HEK293 (cell line): ENCODE measurements around the gene MFSD11.

Source experiments
- CTCF ChIA-PET: fragments of 350-600 bp; formaldehyde crosslinking; extraction: SDS; loops from one replicate; lab custom pipeline; 2021; ENCODE audit warnings: antibody characterized with exemption; lab: Yijun Ruan, JAX
- POLR2A ChIA-PET: fragments of 300-600 bp; formaldehyde crosslinking; extraction: SDS; loops from one replicate; lab custom pipeline; 2020; ENCODE audit warnings: antibody characterized with exemption, inconsistent platforms; lab: Yijun Ruan, JAX
- H3K27ac ChIP-seq: fragments of 200-500 bp; sonication (Bioruptor generic); 2 replicates; pipeline ENCODE4 v1.5.1; 2014; ENCODE audit warnings: low read depth, low read length, control low read depth, inconsistent platforms; ENCODE audit errors: extremely low read depth
- H3K36me3 ChIP-seq, 2 experiments: fragments of 200-500 bp in 1 of 2; sonication (Bioruptor generic) in 1 of 2; 1 replicate in 1 of 2; 2 replicates in 1 of 2; pipeline ENCODE4 v1.5.1; 2014 to 2017; ENCODE audit warnings: inconsistent platforms in 2 of 2, low read length in 2 of 2; ENCODE audit not compliant: control insufficient read depth in 2 of 2, insufficient read depth in 1 of 2
- H3K4me1 ChIP-seq: fragments of 200-500 bp; sonication (Bioruptor generic); 2 replicates; pipeline ENCODE4 v1.5.1; 2014; ENCODE audit warnings: mild to moderate bottlenecking, low read length, inconsistent platforms; ENCODE audit not compliant: control insufficient read depth, insufficient read depth
- H3K4me3 ChIP-seq: 2 replicates; pipeline ENCODE4 v1.5.1; 2011; ENCODE audit warnings: low read depth, mild to moderate bottlenecking, control low read depth, low read length, moderate library complexity
- H3K9me3 ChIP-seq: fragments of 200-500 bp; sonication (Bioruptor generic); 2 replicates; pipeline ENCODE4 v1.5.1; 2014; ENCODE audit warnings: low read depth, low read length, inconsistent platforms; ENCODE audit not compliant: control insufficient read depth, insufficient read depth
- EGR2 ChIP-seq: fragments of 450-650 bp; formaldehyde crosslinking; IDR thresholded peaks from 2 replicates; pipeline ENCODE4 v1.5.1; 2016; ENCODE audit warnings: low read depth, missing biosample characterization, missing genetic modification characterization
- MZF1 ChIP-seq: fragments of 450-650 bp; formaldehyde crosslinking; IDR thresholded peaks from 2 replicates; pipeline ENCODE4 v1.5.1; 2017; ENCODE audit warnings: missing biosample characterization, missing genetic modification characterization, borderline replicate concordance
- ZBTB1 ChIP-seq: fragments of 450-650 bp; formaldehyde crosslinking; IDR thresholded peaks from 2 replicates; pipeline ENCODE4 v1.5.1; 2016; ENCODE audit warnings: missing biosample characterization, missing genetic modification characterization
- ZBTB48 ChIP-seq: fragments of 450-650 bp; formaldehyde crosslinking; IDR thresholded peaks from 2 replicates; pipeline ENCODE4 v1.5.1; 2016; ENCODE audit warnings: missing biosample characterization, missing genetic modification characterization
- ZNF211 ChIP-seq: fragments of 450-650 bp; formaldehyde crosslinking; IDR thresholded peaks from 2 replicates; pipeline ENCODE4 v1.5.1; 2016; ENCODE audit warnings: low read depth, missing biosample characterization, missing genetic modification characterization
- ZNF302 ChIP-seq: fragments of 450-650 bp; formaldehyde crosslinking; IDR thresholded peaks from 2 replicates; pipeline ENCODE4 v1.5.1; 2016; ENCODE audit warnings: missing biosample characterization, missing genetic modification characterization, low read depth
- ZNF311 ChIP-seq: fragments of 450-650 bp; formaldehyde crosslinking; IDR thresholded peaks from 2 replicates; pipeline ENCODE4 v1.5.1; 2017; ENCODE audit warnings: missing biosample characterization, missing genetic modification characterization, borderline replicate concordance
- ZNF366 ChIP-seq: fragments of 450-650 bp; formaldehyde crosslinking; conservative IDR thresholded peaks from 2 replicates; pipeline ENCODE4 v1.5.1; 2016; ENCODE audit warnings: missing biosample characterization, missing genetic modification characterization
- ZNF530 ChIP-seq: fragments of 450-650 bp; formaldehyde crosslinking; IDR thresholded peaks from 2 replicates; pipeline ENCODE4 v1.5.1; 2016; ENCODE audit warnings: low read depth, missing biosample characterization, missing genetic modification characterization
- ZNF549 ChIP-seq: fragments of 450-650 bp; IDR thresholded peaks from 2 replicates; pipeline ENCODE4 v1.5.1; 2018; ENCODE audit warnings: missing biosample characterization, missing genetic modification characterization, mild to moderate bottlenecking, inconsistent platforms, moderate library complexity
- ZNF571 ChIP-seq: fragments of 450-650 bp; formaldehyde crosslinking; IDR thresholded peaks from 2 replicates; pipeline ENCODE4 v1.5.0; 2017; ENCODE audit warnings: missing biosample characterization, missing genetic modification characterization
- ZNF585B ChIP-seq: fragments of 450-650 bp; formaldehyde crosslinking; IDR thresholded peaks from 2 replicates; pipeline ENCODE4 v1.5.1; 2016; ENCODE audit warnings: missing biosample characterization, missing genetic modification characterization
- ZNF658 ChIP-seq: fragments of 450-650 bp; formaldehyde crosslinking; IDR thresholded peaks from 2 replicates; pipeline ENCODE4; 2016; ENCODE audit warnings: missing biosample characterization, missing genetic modification characterization
- ZNF76 ChIP-seq: fragments of 450-650 bp; formaldehyde crosslinking; IDR thresholded peaks from 2 replicates; pipeline ENCODE4; 2016; ENCODE audit warnings: low read depth, missing biosample characterization, missing genetic modification characterization, borderline replicate concordance
- ZNF776 ChIP-seq: fragments of 450-650 bp; formaldehyde crosslinking; IDR thresholded peaks from 2 replicates; pipeline ENCODE4 v1.5.0; 2017; ENCODE audit warnings: missing biosample characterization, missing genetic modification characterization, borderline replicate concordance
- ZNF837 ChIP-seq: fragments of 450-650 bp; formaldehyde crosslinking; IDR thresholded peaks from 2 replicates; pipeline ENCODE4 v1.5.1; 2016; ENCODE audit warnings: missing biosample characterization, missing genetic modification characterization
- TF ChIP-seq, protein P1 (sequence below): fragments of 450-650 bp; formaldehyde crosslinking; IDR thresholded peaks from 2 replicates; pipeline ENCODE4 v1.5.1; 2016; ENCODE audit warnings: missing biosample characterization, missing genetic modification characterization, borderline replicate concordance
- TF ChIP-seq, protein P2 (sequence below): fragments of 450-650 bp; formaldehyde crosslinking; IDR thresholded peaks from 2 replicates; pipeline ENCODE4; 2016; ENCODE audit warnings: missing biosample characterization, missing genetic modification characterization
- TF ChIP-seq, protein P3 (sequence below): fragments of 450-650 bp; formaldehyde crosslinking; IDR thresholded peaks from 2 replicates; pipeline ENCODE4 v1.5.1; 2016; ENCODE audit warnings: missing biosample characterization, missing genetic modification characterization
- TF ChIP-seq, protein P4 (sequence below): fragments of 450-650 bp; formaldehyde crosslinking; IDR thresholded peaks from 2 replicates; pipeline ENCODE4 v1.5.1; 2016; ENCODE audit warnings: missing biosample characterization, missing genetic modification characterization
- TF ChIP-seq, protein P5 (sequence below): fragments of 450-650 bp; formaldehyde crosslinking; IDR thresholded peaks from 2 replicates; pipeline ENCODE4 v1.5.1; 2016; ENCODE audit warnings: missing biosample characterization, missing genetic modification characterization

MFSD11 gene

DNA sequence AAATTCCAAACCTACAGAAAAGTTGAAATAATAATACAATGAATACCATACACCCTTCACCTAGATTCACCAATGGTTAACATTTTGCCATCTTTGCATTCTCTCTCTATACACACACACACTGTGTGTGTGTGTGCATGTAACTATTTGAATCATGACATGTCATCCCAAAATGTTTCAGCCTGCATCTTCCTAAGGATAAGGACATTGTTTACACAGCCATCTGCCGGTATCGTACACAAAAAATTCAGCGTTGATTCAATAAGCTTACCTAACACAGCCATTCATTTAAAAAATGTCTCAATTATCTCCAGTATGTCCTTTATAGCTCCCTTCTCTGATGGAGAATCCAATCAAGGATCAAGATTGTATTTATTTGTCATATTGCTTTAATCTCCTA lies 31.1 kb upstream of the MFSD11 start:
- TF ChIP-seq ZNF776 (no peak), ZNF530 (no peak), ZNF302 (tag by site-specific recombination) (no peak)
- TF ChIP-seq, protein P1, sequence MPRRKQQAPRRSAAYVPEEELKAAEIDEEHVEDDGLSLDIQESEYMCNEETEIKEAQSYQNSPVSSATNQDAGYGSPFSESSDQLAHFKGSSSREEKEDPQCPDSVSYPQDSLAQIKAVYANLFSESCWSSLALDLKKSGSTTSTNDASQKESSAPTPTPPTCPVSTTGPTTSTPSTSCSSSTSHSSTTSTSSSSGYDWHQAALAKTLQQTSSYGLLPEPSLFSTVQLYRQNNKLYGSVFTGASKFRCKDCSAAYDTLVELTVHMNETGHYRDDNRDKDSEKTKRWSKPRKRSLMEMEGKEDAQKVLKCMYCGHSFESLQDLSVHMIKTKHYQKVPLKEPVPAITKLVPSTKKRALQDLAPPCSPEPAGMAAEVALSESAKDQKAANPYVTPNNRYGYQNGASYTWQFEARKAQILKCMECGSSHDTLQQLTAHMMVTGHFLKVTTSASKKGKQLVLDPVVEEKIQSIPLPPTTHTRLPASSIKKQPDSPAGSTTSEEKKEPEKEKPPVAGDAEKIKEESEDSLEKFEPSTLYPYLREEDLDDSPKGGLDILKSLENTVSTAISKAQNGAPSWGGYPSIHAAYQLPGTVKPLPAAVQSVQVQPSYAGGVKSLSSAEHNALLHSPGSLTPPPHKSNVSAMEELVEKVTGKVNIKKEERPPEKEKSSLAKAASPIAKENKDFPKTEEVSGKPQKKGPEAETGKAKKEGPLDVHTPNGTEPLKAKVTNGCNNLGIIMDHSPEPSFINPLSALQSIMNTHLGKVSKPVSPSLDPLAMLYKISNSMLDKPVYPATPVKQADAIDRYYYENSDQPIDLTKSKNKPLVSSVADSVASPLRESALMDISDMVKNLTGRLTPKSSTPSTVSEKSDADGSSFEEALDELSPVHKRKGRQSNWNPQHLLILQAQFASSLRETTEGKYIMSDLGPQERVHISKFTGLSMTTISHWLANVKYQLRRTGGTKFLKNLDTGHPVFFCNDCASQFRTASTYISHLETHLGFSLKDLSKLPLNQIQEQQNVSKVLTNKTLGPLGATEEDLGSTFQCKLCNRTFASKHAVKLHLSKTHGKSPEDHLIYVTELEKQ (tag by site-specific recombination), result no peak
- TF ChIP-seq, protein P2, sequence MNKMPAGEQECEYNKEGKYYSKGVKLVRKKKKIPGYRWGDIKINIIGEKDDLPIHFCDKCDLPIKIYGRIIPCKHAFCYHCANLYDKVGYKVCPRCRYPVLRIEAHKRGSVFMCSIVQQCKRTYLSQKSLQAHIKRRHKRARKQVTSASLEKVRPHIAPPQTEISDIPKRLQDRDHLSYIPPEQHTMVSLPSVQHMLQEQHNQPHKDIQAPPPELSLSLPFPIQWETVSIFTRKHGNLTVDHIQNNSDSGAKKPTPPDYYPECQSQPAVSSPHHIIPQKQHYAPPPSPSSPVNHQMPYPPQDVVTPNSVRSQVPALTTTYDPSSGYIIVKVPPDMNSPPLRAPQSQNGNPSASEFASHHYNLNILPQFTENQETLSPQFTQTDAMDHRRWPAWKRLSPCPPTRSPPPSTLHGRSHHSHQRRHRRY (tag by site-specific recombination), result no peak
- TF ChIP-seq, all 188 proteins: peak for 0
- no peak overlapping the region for H3K27ac ChIP-seq
- no peak overlapping the region for H3K4me3 ChIP-seq
- CTCF ChIA-PET, result interaction anchor here (4.6 kb wide), 1 partner anchor 25 kb away, joined by 22 read pairs; no protein-coding TSS in a partner anchor
- POLR2A ChIA-PET, result interaction anchor here (1.1 kb wide), 1 partner anchor 18 kb away, joined by 3 read pairs; no protein-coding TSS in a partner anchor
- peaks cover 0 to 18% of the 10 kb centered on the region in 2 experiments; a peak in 2 of 3 replicates for H3K36me3 ChIP-seq
- H3K9me3 ChIP-seq, result no peaks in the 10 kb centered on the region
- H3K4me1 ChIP-seq, result peaks cover 26% of the 10 kb centered on the region

DNA sequence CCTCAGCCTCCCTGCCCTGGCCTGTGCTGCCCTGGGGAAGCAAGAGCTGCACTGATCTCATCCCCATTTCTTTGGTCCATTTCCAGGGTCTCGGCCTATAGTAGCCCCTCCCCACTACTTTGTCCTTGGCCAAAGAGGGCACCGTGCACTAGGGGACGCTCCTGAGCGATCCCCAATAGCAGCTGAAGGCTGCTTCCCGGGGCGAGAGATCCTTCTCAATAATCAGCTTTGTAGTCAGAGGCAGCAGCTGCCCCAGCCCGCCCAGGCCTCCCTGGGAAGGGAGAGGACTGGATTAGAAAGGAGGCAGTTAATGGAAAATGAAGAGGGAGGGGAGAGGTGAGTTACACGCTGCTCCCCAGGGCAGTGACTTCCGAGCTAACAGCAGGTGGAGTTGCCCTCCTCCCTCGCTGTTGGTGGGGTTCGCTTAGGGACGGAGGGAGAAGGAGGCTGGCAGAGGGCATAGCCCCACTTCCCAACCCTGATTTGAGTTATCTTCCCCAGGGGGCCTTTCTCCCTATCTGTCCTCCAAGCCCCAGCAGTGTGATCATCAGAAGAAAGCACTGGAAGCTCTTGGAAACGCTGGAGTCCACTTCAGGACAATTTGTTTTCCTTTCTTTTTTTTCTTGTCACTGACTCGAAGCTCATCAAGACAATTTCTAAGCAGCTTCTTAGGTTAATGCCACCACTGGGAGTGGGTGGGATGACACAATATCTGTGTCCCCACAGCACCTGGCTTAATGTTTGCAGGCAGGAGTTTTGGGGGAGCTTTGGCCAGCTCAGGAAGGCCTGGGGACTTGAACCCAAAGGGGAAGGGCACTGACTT lies 29.7 kb upstream of the MFSD11 start:
- Histone ChIP-seq H3K4me3 (no peak overlapping the region), H3K4me1 (peaks cover 27% of the 10 kb centered on the region), H3K9me3 (no peaks in the 10 kb centered on the region), H3K27ac (peak overlapping the region; percentile 87), H3K36me3 (peaks cover 0 to 24% of the 10 kb centered on the region in 2 experiments; a peak in 2 of 3 replicates)
- CTCF ChIA-PET, result interaction anchor here (0.7 to 4.6 kb wide), 6 partner anchors 10 to 162 kb away, joined by 3 to 22 read pairs (median 4); no protein-coding TSS in a partner anchor
- POLR2A ChIA-PET, result interaction anchor here (0.6 to 3.1 kb wide), 9 partner anchors 8 to 350 kb away, joined by 3 to 11 read pairs (median 3); partner anchors contain the start of genes JMJD6 and METTL23
- TF ChIP-seq ZNF571 (tag by site-specific recombination) (no peak), ZNF837 (tag by site-specific recombination) (no peak), ZNF549 (no peak), ZNF366 (tag by site-specific recombination) (peak; percentile 24; the same call in 1 of the 2 replicates), ZNF658 (tag by site-specific recombination) (no peak), MZF1 (tag by site-specific recombination) (no peak), ZNF211 (no peak), EGR2 (no peak), ZNF76 (tag by site-specific recombination) (no peak), ZBTB1 (no peak), ZNF311 (tag by site-specific recombination) (no peak), ZNF585B (tag by site-specific recombination) (no peak), ZBTB48 (no peak)
- TF ChIP-seq, protein P3, sequence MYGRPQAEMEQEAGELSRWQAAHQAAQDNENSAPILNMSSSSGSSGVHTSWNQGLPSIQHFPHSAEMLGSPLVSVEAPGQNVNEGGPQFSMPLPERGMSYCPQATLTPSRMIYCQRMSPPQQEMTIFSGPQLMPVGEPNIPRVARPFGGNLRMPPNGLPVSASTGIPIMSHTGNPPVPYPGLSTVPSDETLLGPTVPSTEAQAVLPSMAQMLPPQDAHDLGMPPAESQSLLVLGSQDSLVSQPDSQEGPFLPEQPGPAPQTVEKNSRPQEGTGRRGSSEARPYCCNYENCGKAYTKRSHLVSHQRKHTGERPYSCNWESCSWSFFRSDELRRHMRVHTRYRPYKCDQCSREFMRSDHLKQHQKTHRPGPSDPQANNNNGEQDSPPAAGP (tag by site-specific recombination), result 0 out of 2 replicates have a peak, but pooled peaks have one; percentile 73
- TF ChIP-seq, protein P4, sequence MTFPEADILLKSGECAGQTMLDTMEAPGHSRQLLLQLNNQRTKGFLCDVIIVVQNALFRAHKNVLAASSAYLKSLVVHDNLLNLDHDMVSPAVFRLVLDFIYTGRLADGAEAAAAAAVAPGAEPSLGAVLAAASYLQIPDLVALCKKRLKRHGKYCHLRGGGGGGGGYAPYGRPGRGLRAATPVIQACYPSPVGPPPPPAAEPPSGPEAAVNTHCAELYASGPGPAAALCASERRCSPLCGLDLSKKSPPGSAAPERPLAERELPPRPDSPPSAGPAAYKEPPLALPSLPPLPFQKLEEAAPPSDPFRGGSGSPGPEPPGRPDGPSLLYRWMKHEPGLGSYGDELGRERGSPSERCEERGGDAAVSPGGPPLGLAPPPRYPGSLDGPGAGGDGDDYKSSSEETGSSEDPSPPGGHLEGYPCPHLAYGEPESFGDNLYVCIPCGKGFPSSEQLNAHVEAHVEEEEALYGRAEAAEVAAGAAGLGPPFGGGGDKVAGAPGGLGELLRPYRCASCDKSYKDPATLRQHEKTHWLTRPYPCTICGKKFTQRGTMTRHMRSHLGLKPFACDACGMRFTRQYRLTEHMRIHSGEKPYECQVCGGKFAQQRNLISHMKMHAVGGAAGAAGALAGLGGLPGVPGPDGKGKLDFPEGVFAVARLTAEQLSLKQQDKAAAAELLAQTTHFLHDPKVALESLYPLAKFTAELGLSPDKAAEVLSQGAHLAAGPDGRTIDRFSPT, result no peak
- TF ChIP-seq, protein P5, sequence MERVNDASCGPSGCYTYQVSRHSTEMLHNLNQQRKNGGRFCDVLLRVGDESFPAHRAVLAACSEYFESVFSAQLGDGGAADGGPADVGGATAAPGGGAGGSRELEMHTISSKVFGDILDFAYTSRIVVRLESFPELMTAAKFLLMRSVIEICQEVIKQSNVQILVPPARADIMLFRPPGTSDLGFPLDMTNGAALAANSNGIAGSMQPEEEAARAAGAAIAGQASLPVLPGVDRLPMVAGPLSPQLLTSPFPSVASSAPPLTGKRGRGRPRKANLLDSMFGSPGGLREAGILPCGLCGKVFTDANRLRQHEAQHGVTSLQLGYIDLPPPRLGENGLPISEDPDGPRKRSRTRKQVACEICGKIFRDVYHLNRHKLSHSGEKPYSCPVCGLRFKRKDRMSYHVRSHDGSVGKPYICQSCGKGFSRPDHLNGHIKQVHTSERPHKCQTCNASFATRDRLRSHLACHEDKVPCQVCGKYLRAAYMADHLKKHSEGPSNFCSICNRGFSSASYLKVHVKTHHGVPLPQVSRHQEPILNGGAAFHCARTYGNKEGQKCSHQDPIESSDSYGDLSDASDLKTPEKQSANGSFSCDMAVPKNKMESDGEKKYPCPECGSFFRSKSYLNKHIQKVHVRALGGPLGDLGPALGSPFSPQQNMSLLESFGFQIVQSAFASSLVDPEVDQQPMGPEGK (tag by site-specific recombination), result peak; percentile 32; the same call in 1 of the 2 replicates
